Hematopoietic multipotent progenitor cell treated with erythropoietin and hydrocortisone succinate and interleukin-3 and kit ligand, for 8 days (in vitro differentiated cells): ENCODE measurements around the gene TRIM47.
"Not testable (repeated sequence)": the region's sequence is repeated elsewhere in the genome, so short reads cannot be mapped to it uniquely, and the experiment has no call there.

ENCODE experiments used
- DNase-seq: peaks from one replicate; pipeline ENCODE4 v3.0.0-alpha.2; 2015

The TRIM47 gene

GRCh38 chr17:75865404-75866188, 12.8 kb downstream of the TRIM47 start:
- DNase-seq, result not testable (repeated sequence)

- not testable (repeated sequence) for DNase-seq
These were observed 13.5 kb downstream of the TRIM47 start for GRCh38 chr17:75864887-75865286.

- peak; percentile 53 for DNase-seq
These were observed 13.9 kb downstream of the TRIM47 start for GRCh38 chr17:75864448-75864871.

DNA sequence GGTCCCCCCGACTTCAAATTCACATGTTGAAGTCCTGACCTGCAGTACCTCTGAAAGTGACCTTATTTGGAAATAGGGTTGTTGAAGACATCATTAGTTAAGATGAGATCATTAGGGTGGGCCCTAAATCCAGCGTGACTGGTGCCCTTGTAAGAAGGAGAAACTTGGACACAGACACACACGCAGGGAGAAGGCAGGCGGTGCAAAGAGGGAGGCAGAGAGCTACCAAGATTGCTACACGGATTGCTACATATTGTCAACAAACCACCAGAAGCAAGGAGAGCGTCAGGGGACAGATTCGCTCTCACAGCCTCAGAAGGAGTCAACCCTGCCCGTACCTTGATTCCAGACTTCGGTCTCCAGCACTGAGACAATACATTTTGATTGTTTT, 16.5 kb downstream of the TRIM47 start:
- no peak for DNase-seq

GRCh38 chr17:75859358-75859757, 19.0 kb downstream of the TRIM47 start:
- not testable (repeated sequence) for DNase-seq

- peak; percentile 38 for DNase-seq
These were observed 22.2 kb downstream of the TRIM47 start for GRCh38 chr17:75856062-75856756.

DNA sequence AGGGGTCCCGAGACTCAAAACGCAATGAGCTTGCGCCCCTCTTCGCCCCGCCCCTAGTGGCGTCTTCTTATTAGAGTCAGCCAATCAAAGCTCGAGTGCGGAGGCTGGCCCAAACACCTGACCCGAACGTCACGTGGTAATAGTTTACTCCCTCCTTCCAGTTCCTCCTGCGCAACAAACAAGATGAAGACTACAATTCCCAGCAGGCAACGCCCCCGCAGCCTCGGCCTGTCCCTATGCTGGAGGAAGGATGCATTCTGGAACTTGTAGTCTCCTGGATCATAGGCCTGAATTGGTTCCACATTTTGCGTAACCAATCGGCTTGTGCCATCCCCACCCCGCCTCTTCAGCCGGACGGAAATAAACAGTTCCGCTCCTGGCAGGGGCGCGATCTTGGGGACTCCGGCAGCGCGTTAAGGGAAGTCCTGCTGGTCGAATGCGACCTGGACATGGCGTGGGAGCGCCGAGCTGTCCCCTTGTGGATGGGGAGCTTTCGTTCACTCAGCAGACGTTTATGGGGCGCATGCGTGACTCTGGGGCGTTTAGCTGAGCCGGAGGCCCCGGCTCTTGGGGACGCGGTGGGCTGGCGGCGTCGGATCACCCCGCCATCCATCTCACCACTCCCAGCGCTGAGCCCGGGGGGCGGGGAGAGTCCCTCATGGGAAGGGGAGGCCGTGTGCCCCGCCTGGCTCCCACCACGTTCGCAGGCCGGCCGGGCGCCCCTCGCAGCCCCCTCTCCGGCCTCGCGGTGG, 22.9 kb downstream of the TRIM47 start, which contains the start of gene WBP2:
TSS of gene WBP2 (minus strand) at position 26 of the 752 bp plus-strand sequence. CDS start 38 bp downstream, outside the sequence.
- peak; percentile 100 for DNase-seq

- no peak for DNase-seq
These were observed 23.5 kb downstream of the TRIM47 start for GRCh38 chr17:75854881-75855309.

DNA sequence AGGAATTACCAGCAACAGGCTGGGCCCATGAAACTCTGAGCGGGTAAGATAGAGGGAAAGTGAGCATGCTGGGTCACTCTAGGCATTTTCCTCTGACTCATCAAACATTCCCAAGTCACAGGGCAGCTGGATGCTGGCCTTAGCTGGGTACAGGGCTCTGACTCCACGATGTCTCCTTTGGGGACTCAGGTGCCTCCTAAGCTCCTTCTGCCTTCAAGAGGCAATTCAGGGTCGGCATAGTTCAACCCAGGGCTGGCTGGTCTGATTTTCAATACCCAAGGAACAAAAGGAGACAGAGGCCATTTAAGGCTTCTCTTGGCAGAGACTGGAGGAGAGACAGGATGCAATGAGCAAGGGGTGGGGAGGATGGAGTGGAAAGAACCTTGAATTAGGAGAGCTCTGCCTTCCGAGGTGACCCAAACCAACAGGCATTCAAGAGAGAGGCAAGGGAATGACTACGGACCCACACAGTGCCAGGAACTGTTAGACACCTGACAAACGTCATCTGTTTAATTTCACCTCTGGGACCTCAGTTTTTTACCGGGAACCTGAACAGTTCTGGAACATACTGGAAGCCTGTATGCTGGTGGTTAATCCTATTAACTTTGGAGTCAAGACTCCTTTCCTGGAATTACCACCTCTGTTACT, 24.2 kb downstream of the TRIM47 start:
- no peak for DNase-seq

GRCh38 chr17:75853433-75853832, 24.9 kb downstream of the TRIM47 start:
- no peak for DNase-seq

DNA sequence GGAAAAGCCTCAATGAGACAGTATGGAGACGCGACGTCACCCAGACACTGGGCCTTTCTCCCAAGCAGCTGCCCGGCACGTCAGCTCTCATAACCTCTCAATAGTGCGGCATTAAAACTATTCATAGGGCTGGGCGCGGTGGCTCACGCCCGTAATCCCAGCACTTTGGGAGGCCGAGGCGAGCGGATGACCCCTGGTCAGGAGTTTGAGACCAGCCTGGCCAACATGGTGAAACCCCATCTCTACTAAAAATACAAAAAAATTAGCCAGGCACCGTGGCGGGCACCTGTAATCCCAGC, 26.7 kb downstream of the TRIM47 start:
- DNase-seq, result not testable (repeated sequence)

GRCh38 chr17:75850928-75851692, 27.3 kb downstream of the TRIM47 start:
- DNase-seq, result no peak

GRCh38 chr17:75849724-75850123, 28.7 kb downstream of the TRIM47 start:
- DNase-seq, result peak; percentile 66

DNA sequence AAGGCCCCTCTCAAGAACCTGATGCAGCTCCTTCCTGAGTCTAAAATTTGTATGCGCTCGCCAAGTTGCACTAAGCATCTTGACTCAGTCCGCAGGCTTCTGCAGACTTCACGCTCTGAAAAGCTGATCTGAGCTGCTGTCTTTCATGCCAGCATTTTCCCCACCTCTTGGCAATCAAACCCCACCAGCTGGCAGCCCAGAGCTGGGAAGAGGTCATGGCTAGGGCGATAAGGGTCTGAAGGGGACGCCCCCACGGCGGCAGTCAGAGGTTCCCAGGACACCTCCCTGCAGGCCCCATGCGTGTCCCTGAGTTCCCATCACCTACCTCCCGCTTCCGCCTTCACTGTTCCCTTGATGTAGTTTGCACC, 29.1 kb downstream of the TRIM47 start:
- peak; percentile 84 for DNase-seq

GRCh38 chr17:75848523-75849278, 29.7 kb downstream of the TRIM47 start:
- DNase-seq, result peak; percentile 73

- DNase-seq, result no peak
These were observed 30.5 kb downstream of the TRIM47 start for GRCh38 chr17:75847614-75848522.

DNA sequence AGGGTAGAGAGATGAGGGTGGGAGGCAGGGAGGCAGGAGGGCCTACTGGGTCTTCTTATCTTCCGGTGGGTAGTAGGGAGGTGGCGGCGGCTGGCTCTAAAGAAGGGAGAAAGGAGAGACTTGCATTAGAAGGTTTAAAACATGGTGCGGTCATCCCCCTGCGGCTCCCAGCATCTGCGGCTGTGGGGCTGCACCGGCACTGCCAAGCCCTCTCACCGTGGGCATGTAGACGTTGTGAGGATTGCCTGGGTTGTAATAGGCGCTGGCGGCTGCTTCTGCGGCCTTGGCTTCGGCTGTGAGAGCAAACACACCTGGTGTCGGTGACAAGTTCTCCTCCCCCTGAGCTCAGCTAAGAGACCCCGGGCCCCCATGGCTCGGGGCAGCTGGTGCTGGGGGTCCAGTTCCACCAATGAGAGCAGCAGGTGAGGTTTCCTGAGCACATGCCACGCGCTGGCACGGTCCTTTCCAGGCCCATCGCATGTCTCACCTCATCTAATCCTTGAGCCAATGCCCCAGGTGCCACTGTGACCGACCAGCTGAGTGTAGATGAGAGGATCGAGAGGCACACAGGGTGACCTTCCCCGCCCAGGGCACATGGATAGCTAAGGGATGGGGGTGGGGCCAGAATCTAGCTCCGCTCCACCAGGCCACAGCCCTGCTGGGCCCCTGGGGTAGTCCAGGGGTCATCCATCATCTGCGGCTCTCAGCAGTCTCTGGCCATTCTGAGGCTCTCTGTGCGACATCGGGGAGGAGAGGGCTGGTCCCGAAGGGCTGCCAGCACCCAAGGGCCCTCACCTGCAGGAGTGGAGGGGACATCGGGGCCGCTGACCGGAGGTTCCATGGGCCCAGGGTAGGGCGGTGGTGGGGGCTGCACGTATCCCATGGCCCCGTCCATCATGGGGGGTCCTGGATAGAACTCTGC, 31.4 kb downstream of the TRIM47 start:
- DNase-seq, result no peak

DNA sequence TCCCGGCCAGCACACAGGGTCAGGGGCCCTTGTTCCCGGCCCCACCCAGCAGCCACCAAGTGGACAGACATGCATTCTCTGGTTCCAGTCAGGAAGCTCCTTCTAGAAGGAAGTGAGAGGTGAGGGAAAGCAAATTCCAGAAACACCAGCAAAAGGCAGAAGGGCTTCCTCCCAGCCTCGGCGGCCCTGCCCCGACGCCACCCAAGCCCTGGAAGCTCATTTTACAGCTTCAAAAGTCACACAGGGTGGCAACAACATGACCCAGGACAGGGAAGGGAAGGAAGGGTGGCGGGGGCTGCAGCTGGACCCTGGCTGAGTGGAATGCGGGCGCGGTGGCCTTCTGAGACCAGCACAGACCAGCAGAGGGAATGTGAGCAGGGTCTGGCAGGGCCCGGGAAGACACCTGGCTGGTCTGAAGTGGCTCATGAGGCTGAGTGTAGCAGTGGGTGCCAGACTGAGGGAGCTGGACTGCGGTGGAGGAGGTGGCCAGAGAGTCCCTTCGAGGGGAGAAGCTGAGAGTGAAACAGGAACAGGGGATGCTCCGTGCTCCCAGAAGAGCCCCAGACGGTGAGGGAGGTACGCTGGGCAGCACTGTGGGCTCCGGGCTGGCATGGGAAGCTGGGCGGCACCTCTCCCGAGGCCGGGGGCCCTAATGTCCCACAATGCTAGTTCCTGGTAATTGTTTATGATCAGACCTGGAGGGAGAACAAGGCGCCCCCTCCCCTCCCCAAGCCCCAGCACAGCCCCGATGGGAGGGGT, 32.3 kb downstream of the TRIM47 start:
- DNase-seq, result no peak
